Esophagus (tissue), 2 donors: ENCODE measurements around the gene ARHGEF4. TPM values are rescaled to one million over a fixed set of nuclear protein-coding genes. Genes with fewer than 3 reads are reported as not detected.

Source experiments
- H3K27ac ChIP-seq, 2 donors: one replicate each; pipeline ENCODE4 v1.5.1; 2013; ENCODE audit warnings: low read depth in 2 of 2, mild to moderate bottlenecking in 2 of 2, inconsistent platforms in 1 of 2, low read length in 1 of 2, moderate library complexity in 1 of 2
- H3K27me3 ChIP-seq, 2 donors: one replicate each; pipeline ENCODE4 v1.6.1; 2013; ENCODE audit warnings: low read length in 2 of 2, control low read depth in 1 of 2, mild to moderate bottlenecking in 1 of 2; ENCODE audit not compliant: insufficient read depth in 2 of 2, control insufficient read depth in 1 of 2
- H3K36me3 ChIP-seq, 2 donors: one replicate each; pipeline ENCODE4 v1.6.1; 2013; ENCODE audit warnings: low read length in 1 of 2; ENCODE audit not compliant: control insufficient read depth in 2 of 2, insufficient read depth in 2 of 2
- H3K4me1 ChIP-seq, 2 donors: one replicate each; pipeline ENCODE4 v1.6.1; 2013; ENCODE audit warnings: low read length in 1 of 2; ENCODE audit not compliant: control insufficient read depth in 2 of 2, insufficient read depth in 2 of 2
- H3K4me3 ChIP-seq, 2 donors: one replicate each; pipeline ENCODE4 v1.5.1; 2013; ENCODE audit warnings: low read length in 2 of 2, mild to moderate bottlenecking in 2 of 2, low read depth in 1 of 2, moderate library complexity in 1 of 2
- H3K9me3 ChIP-seq, 2 donors: one replicate each; pipeline ENCODE4 v1.6.1; 2013; ENCODE audit warnings: mild to moderate bottlenecking in 2 of 2, low read depth in 1 of 2, low read length in 1 of 2, moderate library complexity in 1 of 2; ENCODE audit not compliant: control insufficient read depth in 2 of 2, insufficient read depth in 1 of 2
- WGBS, 2 donors: extraction: QIAGEN DNeasy Blood & Tissue Kit; methylation state at CpG; one replicate each; pipeline ENCODE4 v1.1.7; 2013; 5-methylcytosine and 5-hydroxymethylcytosine counted together
- polyA plus RNA-seq, 2 donors: library from polyadenylated mRNA; stranded (reverse); fragments of 200-250 nt; gene quantifications; one replicate each; pipeline ENCODE4 v1.2.3, GENCODE V29; 2013
- donor health status: healthy with polysubstance abuse.
- donor health status: Bipolar disorder and iron deficiency.

The ARHGEF4 gene
- polyA plus RNA-seq, 2 donors = 32.2 to 98.9 TPM

DNA sequence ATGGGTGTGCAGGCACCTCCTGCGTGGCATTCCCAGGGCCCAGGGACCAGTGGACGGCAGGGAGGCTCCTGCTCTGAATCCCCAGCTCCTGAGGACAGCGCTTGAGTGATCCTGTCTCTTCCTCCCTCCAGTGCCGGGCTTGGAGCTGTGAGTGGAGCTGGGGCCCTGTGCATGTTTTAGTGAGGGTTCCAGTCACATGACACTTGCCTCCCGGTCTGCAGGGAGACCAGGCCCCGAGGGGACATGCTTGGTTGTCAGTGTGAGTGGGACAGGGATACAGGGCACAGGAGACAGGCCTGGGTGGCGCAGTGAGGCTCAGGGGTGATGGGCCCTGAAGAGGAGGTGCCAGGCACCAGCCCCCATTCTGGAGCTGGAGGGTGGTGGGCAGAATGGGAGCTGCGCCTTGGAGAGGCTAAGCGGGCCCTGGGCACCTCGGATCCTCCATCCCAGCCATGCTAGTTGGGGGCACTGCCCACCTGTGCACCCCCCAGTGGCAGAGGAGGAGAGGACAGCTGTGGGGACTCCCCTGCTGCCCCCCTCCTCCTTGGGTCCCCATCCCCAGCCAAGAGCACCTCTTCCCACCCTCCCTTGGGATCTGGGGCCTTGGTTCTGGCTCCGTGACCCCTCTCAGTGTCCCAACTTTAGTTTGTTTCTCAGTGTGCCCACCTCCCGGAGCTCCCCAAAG, 12.0 kb downstream of the ARHGEF4 start:
- H3K27ac ChIP-seq = no peak overlapping the region
- H3K36me3 ChIP-seq = peaks cover 0 to 5% of the 10 kb centered on the region in 2 donors
- no peaks in the 10 kb centered on the region for H3K27me3 ChIP-seq
- H3K4me3 ChIP-seq = no peak overlapping the region
- peaks cover 16 to 31% of the 10 kb centered on the region in 2 donors for H3K4me1 ChIP-seq
- WGBS, 2 donors = 88 to 92% methylated on average over 12 of the region's 12 CpGs
- H3K9me3 ChIP-seq = no peaks in the 10 kb centered on the region

GRCh38 chr2:130849896-130850787, 13.4 kb downstream of the ARHGEF4 start:
- H3K36me3 ChIP-seq = peaks cover 0 to 5% of the 10 kb centered on the region in 2 donors
- peaks cover 16 to 33% of the 10 kb centered on the region in 2 donors for H3K4me1 ChIP-seq
- no peaks in the 10 kb centered on the region for H3K9me3 ChIP-seq
- 65 to 76% methylated on average over 10 of the region's 10 CpGs for whole genome bisulfite sequencing, 2 donors
- H3K27ac ChIP-seq = no peak overlapping the region
- no peaks in the 10 kb centered on the region for H3K27me3 ChIP-seq
- no peak overlapping the region for H3K4me3 ChIP-seq

DNA sequence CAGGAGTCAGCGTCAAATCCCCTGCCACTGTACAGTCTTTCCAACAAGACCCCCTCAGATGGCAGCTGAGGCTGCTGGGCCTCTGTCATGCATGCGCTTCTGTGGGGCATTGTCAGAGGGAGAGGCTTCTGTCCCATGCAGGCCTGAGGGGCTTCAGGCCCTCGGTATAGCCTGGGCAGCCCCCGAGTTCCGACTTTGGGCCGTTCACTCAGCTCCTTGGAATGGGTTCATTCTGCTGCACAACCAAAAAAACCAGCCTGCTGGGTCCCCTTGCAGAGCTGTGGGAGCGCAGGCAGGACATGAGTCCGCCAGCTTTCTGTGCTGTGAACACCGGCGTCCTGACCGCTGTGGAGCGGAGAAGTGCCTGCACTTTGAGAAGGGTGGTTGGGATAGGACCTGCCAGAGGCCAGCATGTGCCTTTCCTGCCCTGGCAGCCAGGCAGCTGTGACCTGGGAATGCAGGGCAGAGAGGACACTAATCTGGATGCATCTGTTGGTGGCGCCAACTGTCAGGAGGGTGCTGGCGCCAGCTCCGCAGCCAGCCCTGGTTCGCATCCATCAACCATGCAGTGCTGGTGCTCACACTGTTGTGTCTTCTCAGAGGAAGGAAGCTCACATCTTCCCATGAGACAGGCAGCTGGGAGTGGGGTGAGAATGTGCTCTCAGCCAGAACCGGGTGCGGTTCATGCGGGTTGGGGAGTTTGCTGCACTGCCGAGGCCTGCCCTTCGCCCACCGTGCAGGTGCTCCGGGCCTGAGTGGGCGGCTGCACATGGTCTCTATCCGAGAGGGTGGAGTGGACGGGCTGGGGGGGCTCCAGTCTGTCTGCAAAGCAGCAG, 14.3 kb downstream of the ARHGEF4 start:
- H3K27ac ChIP-seq = peak overlapping the region; percentile 60 to 77
- WGBS, 2 donors = 78 to 87% methylated on average over 26 of the region's 26 CpGs

GRCh38 chr2:130851624-130852382, 15.1 kb downstream of the ARHGEF4 start:
- no peaks in the 10 kb centered on the region for H3K9me3 ChIP-seq
- H3K36me3 ChIP-seq = no peaks in the 10 kb centered on the region
- H3K4me1 ChIP-seq = peaks cover 13 to 28% of the 10 kb centered on the region in 2 donors
- no peak overlapping the region for H3K4me3 ChIP-seq
- H3K27me3 ChIP-seq = no peaks in the 10 kb centered on the region
- H3K27ac ChIP-seq = peak overlapping the region; percentile 60 to 77
- 61 to 63% methylated on average over 13 to 14 of the region's 14 CpGs for WGBS, 2 donors

More for the DNA sequence above, 14.3 kb downstream of the ARHGEF4 start:
- no peak overlapping the region for H3K4me3 ChIP-seq
- H3K9me3 ChIP-seq = no peaks in the 10 kb centered on the region
- H3K4me1 ChIP-seq = peaks cover 13 to 30% of the 10 kb centered on the region in 2 donors
- peaks cover 0 to 2% of the 10 kb centered on the region in 2 donors for H3K36me3 ChIP-seq
- H3K27me3 ChIP-seq = no peaks in the 10 kb centered on the region

DNA sequence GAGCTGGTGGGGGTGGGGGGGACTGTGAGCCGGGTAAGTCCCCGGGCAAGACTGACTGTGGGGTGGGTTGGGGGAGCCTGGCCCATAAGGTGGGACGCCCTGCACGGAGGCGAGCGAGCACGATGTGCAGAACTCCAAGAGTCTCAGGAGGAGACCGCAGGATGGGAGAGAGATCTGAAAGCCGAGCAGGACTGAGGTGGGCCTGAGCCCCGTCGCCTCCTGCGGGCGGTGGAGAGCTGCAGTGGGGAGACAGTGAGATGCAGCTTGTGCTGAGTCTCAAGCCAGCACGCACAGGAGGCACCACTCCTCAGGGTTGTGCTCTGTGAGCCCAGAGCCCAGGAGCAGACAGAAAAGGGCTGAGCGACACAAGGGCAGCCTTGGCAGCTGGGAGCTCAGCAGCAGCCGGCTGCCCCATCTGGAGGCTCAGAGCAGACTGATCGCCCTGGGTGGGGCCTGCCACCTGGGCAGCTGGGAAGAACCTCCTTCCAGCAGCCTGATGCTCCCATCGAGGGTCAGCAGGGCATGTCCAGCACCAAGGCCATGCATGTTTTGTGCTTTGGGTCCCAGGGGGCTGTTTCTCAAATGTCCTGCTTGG, 15.9 kb downstream of the ARHGEF4 start:
- Histone ChIP-seq H3K4me3 (no peak overlapping the region), H3K27me3 (no peaks in the 10 kb centered on the region), H3K4me1 (peaks cover 13 to 28% of the 10 kb centered on the region in 2 donors), H3K9me3 (no peaks in the 10 kb centered on the region), H3K36me3 (no peaks in the 10 kb centered on the region), H3K27ac (peak overlapping the region in 1 of 2 donors; percentile 76)
- WGBS, 2 donors = 89 to 90% methylated on average over 17 to 18 of the region's 18 CpGs

DNA sequence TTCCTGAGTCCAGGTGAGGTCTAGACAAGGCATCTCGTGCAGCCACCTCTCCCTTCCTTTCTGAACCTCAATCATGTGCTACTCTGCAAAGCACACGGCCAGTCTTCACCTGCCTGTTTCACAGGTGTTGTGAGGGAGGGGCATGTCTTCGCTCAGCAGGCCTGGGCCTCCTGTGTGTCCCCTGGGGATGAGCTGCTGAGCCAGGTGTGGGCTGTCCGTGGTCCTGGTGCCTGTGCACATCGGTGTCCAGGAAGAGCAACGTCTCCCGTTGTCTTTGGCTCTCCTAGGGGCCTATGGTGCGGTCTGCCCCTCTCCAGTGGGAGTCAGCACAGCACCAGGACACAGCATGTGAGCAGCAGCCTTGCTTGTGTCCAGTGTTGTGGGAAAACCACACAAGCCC, 16.7 kb downstream of the ARHGEF4 start:
- Histone ChIP-seq H3K27ac (no peak overlapping the region), H3K4me3 (no peak overlapping the region), H3K36me3 (no peaks in the 10 kb centered on the region), H3K4me1 (peaks cover 13 to 28% of the 10 kb centered on the region in 2 donors), H3K27me3 (no peaks in the 10 kb centered on the region), H3K9me3 (no peaks in the 10 kb centered on the region)
- 74 to 75% methylated on average over 8 of the region's 8 CpGs for WGBS, 2 donors

DNA sequence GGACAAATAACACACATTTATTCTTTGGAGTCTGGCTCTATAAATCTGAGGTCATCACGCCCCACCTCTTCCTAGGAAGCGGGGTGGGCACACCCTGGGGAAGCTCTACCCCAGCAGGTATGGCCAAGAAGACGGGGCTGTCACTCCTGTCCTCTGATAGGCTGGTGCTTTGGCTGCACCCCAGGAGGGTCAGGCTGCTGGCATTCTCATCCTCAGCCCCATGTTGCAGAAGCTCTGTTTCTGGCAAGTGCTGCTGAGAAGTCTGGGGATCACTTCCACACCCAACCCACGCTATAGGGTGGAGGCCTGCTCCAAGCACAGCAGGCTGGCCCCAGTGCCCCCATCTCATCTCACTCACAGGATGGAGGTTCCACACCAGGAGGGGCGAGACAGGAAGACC, 17.6 kb downstream of the ARHGEF4 start:
- H3K27me3 ChIP-seq = no peaks in the 10 kb centered on the region
- H3K4me3 ChIP-seq = no peak overlapping the region
- H3K27ac ChIP-seq = no peak overlapping the region
- H3K4me1 ChIP-seq = peaks cover 13 to 25% of the 10 kb centered on the region in 2 donors
- WGBS, 2 donors = 72 to 83% methylated on average over 5 of the region's 5 CpGs
- H3K9me3 ChIP-seq = no peaks in the 10 kb centered on the region
- H3K36me3 ChIP-seq = no peaks in the 10 kb centered on the region

- peak overlapping the region in 1 of 2 donors; percentile 19 for H3K4me3 ChIP-seq
- no peaks in the 10 kb centered on the region for H3K36me3 ChIP-seq
- peak overlapping the region; percentile 81 to 93 for H3K27ac ChIP-seq
- 51 to 57% methylated on average over 17 of the region's 17 CpGs for WGBS, 2 donors
- no peaks in the 10 kb centered on the region for H3K9me3 ChIP-seq
- H3K27me3 ChIP-seq = no peaks in the 10 kb centered on the region
- H3K4me1 ChIP-seq = peaks cover 5% of the 10 kb centered on the region in 2 donors
Measured at GRCh38 chr2:130864830-130865800, 28.4 kb downstream of the ARHGEF4 start.
